ENCODE measurements around the gene SC5D.
A peak's percentile ranks its signal among the peaks of the same experiment; 100 is the strongest.

Gene SC5D

GRCh38 chr11:121282886-121283502, 9.6 kb upstream of the SC5D start:
- in situ Hi-C loops (cut with HindIII; ENCODE audit: low sequenced_read_pairs) = no loop called here
- DNase-seq (ENCODE audit: low read depth) = no peak
- no peak for TF ChIP-seq CTCF (IDR thresholded peaks at IDR 0.05; ENCODE audit: low read depth, low read length, missing control alignments)
- no peak overlapping the region for H3K4me3 ChIP-seq (ENCODE audit: low read depth, low read length)

- TF ChIP-seq CTCF (IDR thresholded peaks at IDR 0.05; ENCODE audit: low read depth, low read length, missing control alignments) = no peak
- H3K4me3 ChIP-seq (ENCODE audit: low read depth, low read length) = no peak overlapping the region
- in situ Hi-C loops (cut with HindIII; ENCODE audit: low sequenced_read_pairs) = no loop called here
- no peak for DNase-seq (ENCODE audit: low read depth)
These were observed 1.3 kb upstream of the SC5D start for GRCh38 chr11:121291319-121291718.

- TF ChIP-seq CTCF (IDR thresholded peaks at IDR 0.05; ENCODE audit: low read depth, low read length, missing control alignments) = no peak
- in situ Hi-C loops (cut with HindIII; ENCODE audit: low sequenced_read_pairs) = no loop called here
- peak overlapping the region; percentile 83 for H3K4me3 ChIP-seq (ENCODE audit: low read depth, low read length)
- DNase-seq (ENCODE audit: low read depth) = peak; percentile 0
These were observed 576 bp upstream of the SC5D start for GRCh38 chr11:121291896-121292494.

- in situ Hi-C loops (cut with HindIII; ENCODE audit: low sequenced_read_pairs) = no loop called here
- peak overlapping the region; percentile 83 for H3K4me3 ChIP-seq (ENCODE audit: low read depth, low read length)
- TF ChIP-seq CTCF (IDR thresholded peaks at IDR 0.05; ENCODE audit: low read depth, low read length, missing control alignments) = no peak
- DNase-seq (ENCODE audit: low read depth) = peak; percentile 1
These were observed 670 bp downstream of the SC5D start for GRCh38 chr11:121293288-121293594.

GRCh38 chr11:121295246-121296029, 2.9 kb downstream of the SC5D start:
- DNase-seq (ENCODE audit: low read depth) = no peak
- H3K4me3 ChIP-seq (ENCODE audit: low read depth, low read length) = no peak overlapping the region
- in situ Hi-C loops (cut with HindIII; ENCODE audit: low sequenced_read_pairs) = no loop called here
- TF ChIP-seq CTCF (IDR thresholded peaks at IDR 0.05; ENCODE audit: low read depth, low read length, missing control alignments) = no peak

GRCh38 chr11:121297872-121298271, 5.3 kb downstream of the SC5D start:
- no peak for DNase-seq (ENCODE audit: low read depth)
- no peak for TF ChIP-seq CTCF (IDR thresholded peaks at IDR 0.05; ENCODE audit: low read depth, low read length, missing control alignments)
- no peak overlapping the region for H3K4me3 ChIP-seq (ENCODE audit: low read depth, low read length)
- in situ Hi-C loops (cut with HindIII; ENCODE audit: low sequenced_read_pairs) = no loop called here

Data from astrocyte of the cerebellum (primary cell).